Hepatocyte (in vitro differentiated cells): ENCODE results near the gene GPR180. TPM values are rescaled to one million over a fixed set of nuclear protein-coding genes. Genes with fewer than 3 reads are reported as not detected.
A peak's percentile ranks its signal among the peaks of the same experiment; 100 is the strongest.

Source experiments
- DNase-seq: peaks from one replicate; pipeline ENCODE4 v3.0.0-alpha.2; 2016; ENCODE audit warnings: low spot score
- H2AFZ ChIP-seq: fragments of 200-600 bp; sonication (generic); 2 replicates; pipeline ENCODE4 v1.6.0; 2016; ENCODE audit warnings: antibody characterized with exemption, mild to moderate bottlenecking
- H3K27ac ChIP-seq: fragments of 200-600 bp; sonication (generic); 2 replicates; pipeline ENCODE4 v1.5.1; 2016; ENCODE audit warnings: mild to moderate bottlenecking
- H3K27me3 ChIP-seq: fragments of 200-600 bp; sonication (generic); 2 replicates; pipeline ENCODE4 v1.6.1; 2016
- H3K36me3 ChIP-seq: fragments of 200-600 bp; sonication (generic); replicated peaks from 2 replicates; pipeline ENCODE4 v1.5.1; 2016; ENCODE audit warnings: low read depth; ENCODE audit not compliant: insufficient read depth
- H3K4me1 ChIP-seq: fragments of 200-600 bp; sonication (generic); 2 replicates; pipeline ENCODE4 v1.5.1; 2016; ENCODE audit warnings: mild to moderate bottlenecking, moderate library complexity; ENCODE audit not compliant: insufficient read depth
- H3K4me2 ChIP-seq: fragments of 200-600 bp; sonication (generic); 2 replicates; pipeline ENCODE4 v1.6.0; 2016
- H3K4me3 ChIP-seq: fragments of 200-600 bp; sonication (generic); 2 replicates; pipeline ENCODE4 v1.5.1; 2016; ENCODE audit warnings: mild to moderate bottlenecking
- H3K79me2 ChIP-seq: fragments of 200-600 bp; sonication (generic); 2 replicates; pipeline ENCODE4 v1.6.0; 2017; ENCODE audit warnings: mild to moderate bottlenecking
- H3K9me2 ChIP-seq: fragments of 200-600 bp; sonication (generic); replicated peaks from 2 replicates; pipeline ENCODE4 v1.6.0; 2017; ENCODE audit warnings: mild to moderate bottlenecking; ENCODE audit not compliant: insufficient read depth
- H3K9me3 ChIP-seq: fragments of 200-600 bp; sonication (generic); 2 replicates; pipeline ENCODE4 v1.5.1; 2016; ENCODE audit warnings: low read depth, mild to moderate bottlenecking
- H4K20me1 ChIP-seq: fragments of 200-600 bp; sonication (generic); 2 replicates; pipeline ENCODE4 v1.6.0; 2016; ENCODE audit warnings: mild to moderate bottlenecking; ENCODE audit not compliant: insufficient read depth, poor library complexity, severe bottlenecking
- EZH2 ChIP-seq: fragments of 200-600 bp; sonication (generic); IDR thresholded peaks from 2 replicates; pipeline ENCODE4 v1.6.1; 2016; ENCODE audit warnings: antibody characterized with exemption, mild to moderate bottlenecking, borderline replicate concordance
- EZH2phosphoT487 ChIP-seq: fragments of 200-600 bp; sonication (generic); IDR thresholded peaks from one replicate; pipeline ENCODE4 v1.6.1; 2018; ENCODE audit warnings: antibody characterized with exemption, mild to moderate bottlenecking, low read depth, moderate library complexity; ENCODE audit not compliant: unreplicated experiment, severe bottlenecking
- WGBS: methylation state at CpG from one replicate; pipeline ENCODE4 v1.1.6; 2016; ENCODE audit warnings: low lambda C conversion rate; ENCODE audit errors: missing lambda C conversion rate; 5-methylcytosine and 5-hydroxymethylcytosine counted together
- polyA plus RNA-seq: library from polyadenylated mRNA; unstranded; fragments of >200 nt; fragmentation: Nextera tagmentation; extraction: Ambion mirVana; gene quantifications from 2 replicates; pipeline ENCODE4 v1.2.1, GENCODE V29; 2016
- total RNA-seq: library from RNA; depleted of rRNA; stranded (reverse); fragments of >200 nt; gene quantifications from 2 replicates; pipeline ENCODE4 v1.2.3, GENCODE V29; 2014
- TF ChIP-seq, protein P1 (sequence below): fragments of 200-600 bp; sonication (generic); IDR thresholded peaks from 2 replicates; pipeline ENCODE4 v1.5.1; 2016; ENCODE audit warnings: antibody characterized with exemption, mild to moderate bottlenecking; ENCODE audit not compliant: poor library complexity

Gene GPR180
- total and polyA plus RNA-seq, 2 experiments from 2014 or later, result 5.6 to 12.9 TPM

DNA sequence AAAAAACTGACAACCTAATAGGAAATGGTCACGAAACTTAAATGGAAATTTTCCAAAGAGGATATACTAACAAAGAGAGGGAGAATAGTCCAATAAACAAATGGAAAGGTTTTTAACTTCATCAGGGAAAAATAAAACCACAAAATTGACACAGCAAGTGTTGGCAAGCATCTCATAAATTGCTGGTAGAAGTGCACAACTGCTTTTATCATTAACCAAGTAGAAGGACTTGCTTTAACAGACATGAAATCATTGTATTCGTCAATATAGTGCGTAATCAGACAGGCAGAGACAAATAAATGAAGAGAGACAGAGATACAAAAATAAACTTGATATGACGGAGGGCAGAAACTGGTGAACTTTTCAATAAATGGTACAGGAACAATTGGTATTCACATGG lies 13.1 kb upstream of the GPR180 start:
- H3K36me3 ChIP-seq, result peaks cover 5% of the 10 kb centered on the region
- no peak overlapping the region for H3K4me3 ChIP-seq
- WGBS, result 96% methylated on average over 4 of the region's 4 CpGs
- DNase-seq, result no peak
- no peak overlapping the region for H2AFZ ChIP-seq
- H3K9me2 ChIP-seq, result no peaks in the 10 kb centered on the region
- peaks cover 36% of the 10 kb centered on the region for H3K79me2 ChIP-seq
- H4K20me1 ChIP-seq, result no peaks in the 10 kb centered on the region
- no peak for TF ChIP-seq EZH2
- TF ChIP-seq, protein P1, sequence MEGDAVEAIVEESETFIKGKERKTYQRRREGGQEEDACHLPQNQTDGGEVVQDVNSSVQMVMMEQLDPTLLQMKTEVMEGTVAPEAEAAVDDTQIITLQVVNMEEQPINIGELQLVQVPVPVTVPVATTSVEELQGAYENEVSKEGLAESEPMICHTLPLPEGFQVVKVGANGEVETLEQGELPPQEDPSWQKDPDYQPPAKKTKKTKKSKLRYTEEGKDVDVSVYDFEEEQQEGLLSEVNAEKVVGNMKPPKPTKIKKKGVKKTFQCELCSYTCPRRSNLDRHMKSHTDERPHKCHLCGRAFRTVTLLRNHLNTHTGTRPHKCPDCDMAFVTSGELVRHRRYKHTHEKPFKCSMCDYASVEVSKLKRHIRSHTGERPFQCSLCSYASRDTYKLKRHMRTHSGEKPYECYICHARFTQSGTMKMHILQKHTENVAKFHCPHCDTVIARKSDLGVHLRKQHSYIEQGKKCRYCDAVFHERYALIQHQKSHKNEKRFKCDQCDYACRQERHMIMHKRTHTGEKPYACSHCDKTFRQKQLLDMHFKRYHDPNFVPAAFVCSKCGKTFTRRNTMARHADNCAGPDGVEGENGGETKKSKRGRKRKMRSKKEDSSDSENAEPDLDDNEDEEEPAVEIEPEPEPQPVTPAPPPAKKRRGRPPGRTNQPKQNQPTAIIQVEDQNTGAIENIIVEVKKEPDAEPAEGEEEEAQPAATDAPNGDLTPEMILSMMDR, result no peak
- TF ChIP-seq EZH2phosphoT487, result no peak
- H3K9me3 ChIP-seq, result no peaks in the 10 kb centered on the region
- H3K27ac ChIP-seq, result no peak overlapping the region
- no peaks in the 10 kb centered on the region for H3K27me3 ChIP-seq
- H3K4me2 ChIP-seq, result no peak overlapping the region
- H3K4me1 ChIP-seq, result no peaks in the 10 kb centered on the region

DNA sequence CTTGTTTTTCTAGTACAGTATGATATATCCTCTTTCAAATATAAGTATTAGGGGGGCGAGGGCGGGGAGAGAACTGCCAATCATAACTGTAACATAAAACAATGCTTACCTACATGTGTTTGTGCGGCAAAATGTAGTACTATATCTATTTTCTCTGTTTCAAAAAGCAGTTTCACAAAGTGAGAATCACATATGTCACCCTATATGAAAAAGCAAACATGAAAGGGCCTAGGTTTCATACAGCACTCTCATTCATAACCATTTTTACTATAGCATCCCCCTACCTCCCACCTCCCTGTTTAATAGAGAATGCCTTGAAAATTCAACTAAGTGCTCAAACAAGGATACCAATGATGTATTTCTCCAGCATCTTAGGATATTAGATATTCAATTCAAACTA lies 10.9 kb upstream of the GPR180 start:
- no peaks in the 10 kb centered on the region for H3K27me3 ChIP-seq
- H3K36me3 ChIP-seq, result no peaks in the 10 kb centered on the region
- peaks cover 16% of the 10 kb centered on the region for H3K4me1 ChIP-seq
- H3K79me2 ChIP-seq, result peaks cover 46% of the 10 kb centered on the region
- no peak overlapping the region for H3K4me3 ChIP-seq
- no peak for DNase-seq
- TF ChIP-seq EZH2phosphoT487 (no peak), EZH2 (no peak)
- TF ChIP-seq, protein P1, result no peak
- no peaks in the 10 kb centered on the region for H3K9me3 ChIP-seq
- 95% methylated on average over 3 of the region's 3 CpGs for WGBS
- H2AFZ ChIP-seq, result no peak overlapping the region
- H4K20me1 ChIP-seq, result no peaks in the 10 kb centered on the region
- no peak overlapping the region for H3K27ac ChIP-seq
- no peak overlapping the region for H3K4me2 ChIP-seq
- H3K9me2 ChIP-seq, result no peaks in the 10 kb centered on the region

DNA sequence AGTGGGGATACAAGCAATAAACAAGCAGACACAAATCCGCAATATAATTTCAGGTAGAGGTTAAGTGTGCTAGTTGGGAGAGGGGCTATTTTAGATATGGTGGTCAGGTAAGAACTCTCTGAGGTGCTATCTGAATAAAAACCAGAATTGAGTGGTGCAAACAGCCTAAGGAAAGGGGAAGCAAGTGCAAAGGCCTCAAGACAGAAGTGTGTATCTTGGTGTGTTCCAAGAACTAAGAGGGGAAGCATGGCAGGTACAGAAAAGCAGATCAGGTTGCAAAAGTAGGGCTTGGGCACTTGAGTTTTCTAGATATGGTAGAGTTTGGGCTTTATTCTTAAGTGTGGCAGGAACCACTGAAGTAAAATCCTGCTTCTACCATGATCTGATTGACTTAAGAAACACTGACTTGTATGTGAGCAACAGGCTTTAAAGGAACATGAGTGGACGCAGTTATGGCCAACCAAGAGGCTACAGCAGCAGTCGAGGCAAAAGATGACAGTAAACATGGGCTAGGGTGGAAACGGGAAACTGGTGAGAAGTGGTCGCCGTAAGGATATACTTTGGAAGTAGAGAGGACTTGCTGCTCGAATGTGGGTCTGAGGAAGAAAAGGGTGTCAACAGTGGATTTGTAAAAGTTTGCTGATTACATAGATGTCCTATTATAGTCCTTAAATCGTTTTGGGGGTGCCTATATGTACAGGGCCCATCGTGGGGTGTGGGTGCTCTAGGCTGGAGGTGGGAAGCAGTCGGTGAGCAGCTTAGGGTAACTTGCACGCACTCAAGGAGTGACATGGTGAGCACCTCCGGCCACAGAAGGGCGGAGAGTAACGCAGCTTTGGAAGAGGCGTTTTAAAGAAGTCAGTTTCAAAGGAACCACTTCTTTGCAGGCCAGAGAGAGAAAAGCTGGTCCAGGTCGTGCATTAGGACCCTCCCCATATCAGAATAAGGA lies 6.4 kb upstream of the GPR180 start:
- no peaks in the 10 kb centered on the region for H3K9me2 ChIP-seq
- H2AFZ ChIP-seq, result peak overlapping the region; percentile 90
- TF ChIP-seq EZH2 (no peak), EZH2phosphoT487 (no peak)
- TF ChIP-seq, protein P1, result no peak
- H3K4me3 ChIP-seq, result peak overlapping the region; percentile 88
- peak overlapping the region; percentile 95 for H3K4me2 ChIP-seq
- no peaks in the 10 kb centered on the region for H4K20me1 ChIP-seq
- H3K9me3 ChIP-seq, result no peaks in the 10 kb centered on the region
- no peaks in the 10 kb centered on the region for H3K36me3 ChIP-seq
- H3K27ac ChIP-seq, result peak overlapping the region; percentile 81
- peaks cover 46% of the 10 kb centered on the region for H3K79me2 ChIP-seq
- peaks cover 16% of the 10 kb centered on the region for H3K4me1 ChIP-seq
- 11% methylated on average over 16 of the region's 16 CpGs for WGBS
- peak; percentile 34 for DNase-seq
- no peaks in the 10 kb centered on the region for H3K27me3 ChIP-seq
